Liver (tissue), 9 donors: Measurements from ENCODE around the gene CCDC88C. TPM values are rescaled to one million over a fixed set of nuclear protein-coding genes. Genes with fewer than 3 reads are reported as not detected.

Experiments
- DNase-seq: peaks from one replicate; pipeline ENCODE4 v3.0.0-alpha.2; 2017; ENCODE audit warnings: low spot score
- H3K27ac ChIP-seq, 2 donors: one replicate each; pipeline ENCODE4 v1.7.0; 2013; ENCODE audit warnings: inconsistent platforms in 2 of 2, low read length in 2 of 2, control low read depth in 1 of 2, low read depth in 1 of 2, mild to moderate bottlenecking in 1 of 2
- H3K27me3 ChIP-seq, 4 donors: one replicate each; pipeline versions ENCODE4 v1.6.1 to v1.7.0; 2013; ENCODE audit warnings: low read length in 3 of 4, inconsistent platforms in 1 of 4, mild to moderate bottlenecking in 1 of 4, moderate library complexity in 1 of 4; ENCODE audit not compliant: control insufficient read depth in 4 of 4, insufficient read depth in 4 of 4
- H3K36me3 ChIP-seq, 4 donors: one replicate each; pipeline versions ENCODE4 v1.6.1 to v1.7.0; 2013; ENCODE audit warnings: low read length in 3 of 4, mild to moderate bottlenecking in 3 of 4, low read depth in 1 of 4, moderate library complexity in 1 of 4; ENCODE audit not compliant: control insufficient read depth in 4 of 4, insufficient read depth in 3 of 4
- H3K4me1 ChIP-seq, 4 donors: one replicate each; pipeline versions ENCODE4 v1.6.1 to v1.7.0; 2013; ENCODE audit warnings: low read length in 3 of 4, mild to moderate bottlenecking in 3 of 4, moderate library complexity in 1 of 4; ENCODE audit not compliant: control insufficient read depth in 4 of 4, insufficient read depth in 4 of 4
- H3K4me3 ChIP-seq, 3 donors: one replicate each; pipeline versions ENCODE4 v1.6.1 to v1.7.0; 2013; ENCODE audit warnings: low read length in 3 of 3, control low read depth in 1 of 3, low read depth in 1 of 3, mild to moderate bottlenecking in 1 of 3
- H3K9ac ChIP-seq, 2 donors: one replicate each; pipeline ENCODE4 v1.7.0; 2013; ENCODE audit warnings: low read length in 2 of 2, mild to moderate bottlenecking in 2 of 2, moderate library complexity in 2 of 2, control low read depth in 1 of 2, low read depth in 1 of 2
- H3K9me3 ChIP-seq, 4 donors: one replicate each; pipeline versions ENCODE4 v1.6.1 to v1.7.0; 2013; ENCODE audit warnings: low read length in 3 of 4; ENCODE audit not compliant: control insufficient read depth in 4 of 4
- EGR1 ChIP-seq, 2 donors: IDR thresholded peaks; 2 replicates each; pipeline ENCODE4 v1.6.1; 2016 to 2018; ENCODE audit warnings: antibody characterized with exemption in 2 of 2, low read depth in 2 of 2
- FOXA1 ChIP-seq: IDR thresholded peaks from 2 replicates; pipeline ENCODE4 v1.6.1; 2016; ENCODE audit warnings: antibody characterized with exemption
- FOXA2 ChIP-seq: IDR thresholded peaks from 2 replicates; pipeline ENCODE4 v1.6.1; 2016; ENCODE audit warnings: antibody characterized with exemption
- GABPA ChIP-seq, 2 donors: IDR thresholded peaks in 1 of 2; conservative IDR thresholded peaks in 1 of 2; 2 replicates each; pipeline ENCODE4 v1.6.1; 2016; ENCODE audit warnings: antibody characterized with exemption in 2 of 2, mild to moderate bottlenecking in 1 of 2, moderate library complexity in 1 of 2
- HNF4A ChIP-seq, 2 donors: conservative IDR thresholded peaks; 2 replicates each; pipeline ENCODE4 v1.6.1; 2016; ENCODE audit warnings: antibody characterized with exemption in 2 of 2, mild to moderate bottlenecking in 2 of 2
- HNF4G ChIP-seq: IDR thresholded peaks from 2 replicates; pipeline ENCODE4 v1.6.1; 2016; ENCODE audit warnings: antibody characterized with exemption
- JUND ChIP-seq, 2 donors: IDR thresholded peaks; 2 replicates each; pipeline ENCODE4 v1.6.1; 2016; ENCODE audit warnings: antibody characterized with exemption in 2 of 2
- MAX ChIP-seq: IDR thresholded peaks from 2 replicates; pipeline ENCODE4 v1.6.1; 2016; ENCODE audit warnings: antibody characterized with exemption
- NR2F2 ChIP-seq: IDR thresholded peaks from 2 replicates; pipeline ENCODE4 v1.6.1; 2016; ENCODE audit warnings: antibody characterized with exemption
- RAD21 ChIP-seq, 2 donors: IDR thresholded peaks; 2 replicates each; pipeline ENCODE4 v1.6.1; 2016; ENCODE audit warnings: antibody characterized with exemption in 2 of 2, mild to moderate bottlenecking in 2 of 2
- REST ChIP-seq: IDR thresholded peaks from 2 replicates; pipeline ENCODE4 v1.6.1; 2016; ENCODE audit warnings: antibody characterized with exemption, mild to moderate bottlenecking
- RXRA ChIP-seq, 2 donors: IDR thresholded peaks; 2 replicates each; pipeline ENCODE4 v1.6.1; 2017 to 2018; ENCODE audit warnings: antibody characterized with exemption in 2 of 2, mild to moderate bottlenecking in 1 of 2
- SP1 ChIP-seq: IDR thresholded peaks from 2 replicates; pipeline ENCODE4 v1.6.1; 2018; ENCODE audit warnings: antibody characterized with exemption, mild to moderate bottlenecking
- TAF1 ChIP-seq: conservative IDR thresholded peaks from 2 replicates; pipeline ENCODE4 v1.6.1; 2016; ENCODE audit warnings: antibody characterized with exemption, mild to moderate bottlenecking
- YY1 ChIP-seq: IDR thresholded peaks from 2 replicates; pipeline ENCODE4 v1.6.1; 2016; ENCODE audit warnings: antibody characterized with exemption, mild to moderate bottlenecking
- WGBS: extraction: QIAGEN DNeasy Blood & Tissue Kit; methylation state at CpG from one replicate; pipeline ENCODE4 v1.1.7; 2013; 5-methylcytosine and 5-hydroxymethylcytosine counted together
- polyA plus RNA-seq, 2 donors: library from polyadenylated mRNA; stranded (reverse) in 1 of 2; unstranded in 1 of 2; fragments of 200-250 nt in 1 of 2; fragments of >200 nt in 1 of 2; fragmentation: Nextera tagmentation in 1 of 2; extraction: Ambion mirVana in 1 of 2; gene quantifications; one replicate each; pipeline versions ENCODE4 v1.2.1 to v1.2.3, GENCODE V29; 2013 to 2015
- total RNA-seq, 2 donors: library from RNA; depleted of rRNA; stranded (reverse); fragments of >200 nt; gene quantifications; one replicate each; pipeline ENCODE4 v1.2.3, GENCODE V29; 2014
- TF ChIP-seq, protein P1 (sequence below): IDR thresholded peaks from 2 replicates; pipeline ENCODE4 v1.6.1; 2016; ENCODE audit warnings: antibody characterized with exemption
- TF ChIP-seq, protein P2 (sequence below): IDR thresholded peaks from 2 replicates; pipeline ENCODE4 v1.6.1; 2016; ENCODE audit warnings: antibody characterized with exemption
- donor health status: healthy.
- donor health status: healthy.
- donor health status: healthy.
- donor health status: healthy.
- donor health status: healthy.

Gene CCDC88C
- total and polyA plus RNA-seq, 4 donors = 1.3 to 10.8 (median 4.0) TPM

DNA sequence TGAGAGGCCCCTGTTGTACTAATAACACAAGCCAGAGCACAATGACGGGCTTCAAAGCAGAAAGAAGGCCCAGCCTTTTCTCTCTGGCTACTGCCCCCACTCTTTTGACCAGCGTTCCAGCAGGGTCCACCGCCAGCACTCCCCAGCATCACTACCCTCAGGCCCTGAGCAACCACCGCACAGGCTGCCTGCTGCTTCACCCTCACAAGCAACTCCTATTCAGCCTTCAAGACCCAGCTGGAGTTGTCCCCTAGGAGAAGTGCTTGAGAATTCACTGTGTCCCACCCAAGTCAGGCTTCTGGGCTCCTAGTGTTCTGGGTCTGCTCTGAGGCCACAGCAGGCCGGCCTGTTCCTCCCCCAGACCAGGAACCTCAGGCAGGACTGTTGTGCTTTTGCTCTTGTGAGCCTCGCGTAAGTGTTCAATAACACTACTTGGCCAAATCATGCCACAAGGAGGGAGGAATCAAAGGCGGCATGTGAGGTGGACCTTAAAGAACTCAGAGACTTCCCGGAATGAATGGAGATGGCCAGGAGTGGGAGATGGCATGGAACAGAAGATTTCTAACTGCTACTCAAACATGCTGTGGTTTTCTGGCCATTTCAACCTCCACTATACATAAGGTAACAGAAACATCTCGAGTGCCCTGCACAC, 89.8 kb downstream of the CCDC88C start:
- Histone ChIP-seq H3K27me3 (no peaks in the 10 kb centered on the region), H3K36me3 (no peaks in the 10 kb centered on the region), H3K4me1 (peaks cover 0 to 38% (median 27%) of the 10 kb centered on the region in 4 donors), H3K27ac (no peak overlapping the region), H3K4me3 (no peak overlapping the region), H3K9ac (no peak overlapping the region), H3K9me3 (no peaks in the 10 kb centered on the region)
- 95% methylated on average over 10 of the region's 10 CpGs for WGBS
- no peak for TF ChIP-seq GABPA (IDR thresholded peaks at IDR 0.05 in 1 of 2, conservative IDR thresholded peaks at IDR 0.05 in 1 of 2)
- no peak for TF ChIP-seq REST
- TF ChIP-seq, protein P1, sequence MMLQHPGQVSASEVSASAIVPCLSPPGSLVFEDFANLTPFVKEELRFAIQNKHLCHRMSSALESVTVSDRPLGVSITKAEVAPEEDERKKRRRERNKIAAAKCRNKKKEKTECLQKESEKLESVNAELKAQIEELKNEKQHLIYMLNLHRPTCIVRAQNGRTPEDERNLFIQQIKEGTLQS = no peak
- no peak for TF ChIP-seq FOXA1
- TF ChIP-seq MAX = no peak
- no peak for DNase-seq

DNA sequence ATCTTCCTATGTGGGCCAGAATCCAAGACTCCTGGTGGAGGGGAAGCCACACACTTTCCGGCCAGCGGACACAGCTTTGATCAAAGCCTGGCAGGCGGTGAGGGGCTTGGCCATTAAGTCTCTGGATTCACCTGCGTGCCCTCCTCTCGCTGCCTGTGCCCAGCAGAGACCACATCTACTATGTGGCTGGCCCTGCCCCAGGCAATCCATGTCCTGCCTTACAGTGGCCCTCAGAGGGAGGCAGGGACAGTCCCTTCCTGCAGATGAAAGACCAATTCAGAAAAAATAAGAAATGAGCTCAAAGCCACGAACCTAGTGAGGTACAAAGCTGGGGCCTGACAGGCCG, 90.4 kb downstream of the CCDC88C start:
- Histone ChIP-seq H3K27me3 (no peaks in the 10 kb centered on the region), H3K9me3 (no peaks in the 10 kb centered on the region), H3K4me1 (peaks cover 0 to 32% (median 21%) of the 10 kb centered on the region in 4 donors), H3K9ac (no peak overlapping the region), H3K27ac (peak overlapping the region in 1 of 2 donors; percentile 20), H3K4me3 (no peak overlapping the region), H3K36me3 (no peaks in the 10 kb centered on the region)
- WGBS = 82% methylated on average over 7 of the region's 7 CpGs
- TF ChIP-seq FOXA2 (no peak), EGR1 (IDR thresholded peaks at IDR 0.05; ENCODE audit: low read depth in 2 of 2) (no peak), GABPA (IDR thresholded peaks at IDR 0.05 in 1 of 2, conservative IDR thresholded peaks at IDR 0.05 in 1 of 2) (no peak), RXRA (IDR thresholded peaks at IDR 0.05) (no peak), HNF4A (conservative IDR thresholded peaks at IDR 0.05) (no peak), NR2F2 (no peak), FOXA1 (no peak), RAD21 (IDR thresholded peaks at IDR 0.05) (no peak), HNF4G (no peak), JUND (IDR thresholded peaks at IDR 0.05) (no peak), MAX (no peak), REST (no peak), YY1 (no peak), SP1 (no peak), TAF1 (no peak)
- TF ChIP-seq, protein P1 = no peak
- TF ChIP-seq, protein P2, sequence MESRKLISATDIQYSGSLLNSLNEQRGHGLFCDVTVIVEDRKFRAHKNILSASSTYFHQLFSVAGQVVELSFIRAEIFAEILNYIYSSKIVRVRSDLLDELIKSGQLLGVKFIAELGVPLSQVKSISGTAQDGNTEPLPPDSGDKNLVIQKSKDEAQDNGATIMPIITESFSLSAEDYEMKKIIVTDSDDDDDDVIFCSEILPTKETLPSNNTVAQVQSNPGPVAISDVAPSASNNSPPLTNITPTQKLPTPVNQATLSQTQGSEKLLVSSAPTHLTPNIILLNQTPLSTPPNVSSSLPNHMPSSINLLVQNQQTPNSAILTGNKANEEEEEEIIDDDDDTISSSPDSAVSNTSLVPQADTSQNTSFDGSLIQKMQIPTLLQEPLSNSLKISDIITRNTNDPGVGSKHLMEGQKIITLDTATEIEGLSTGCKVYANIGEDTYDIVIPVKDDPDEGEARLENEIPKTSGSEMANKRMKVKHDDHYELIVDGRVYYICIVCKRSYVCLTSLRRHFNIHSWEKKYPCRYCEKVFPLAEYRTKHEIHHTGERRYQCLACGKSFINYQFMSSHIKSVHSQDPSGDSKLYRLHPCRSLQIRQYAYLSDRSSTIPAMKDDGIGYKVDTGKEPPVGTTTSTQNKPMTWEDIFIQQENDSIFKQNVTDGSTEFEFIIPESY = no peak
- DNase-seq = no peak
